ENCODE measurements around the gene LGALS9C.
"Not testable (repeated sequence)": the region's sequence is repeated elsewhere in the genome, so short reads cannot be mapped to it uniquely, and the experiment has no call there.

Gene LGALS9C

DNA sequence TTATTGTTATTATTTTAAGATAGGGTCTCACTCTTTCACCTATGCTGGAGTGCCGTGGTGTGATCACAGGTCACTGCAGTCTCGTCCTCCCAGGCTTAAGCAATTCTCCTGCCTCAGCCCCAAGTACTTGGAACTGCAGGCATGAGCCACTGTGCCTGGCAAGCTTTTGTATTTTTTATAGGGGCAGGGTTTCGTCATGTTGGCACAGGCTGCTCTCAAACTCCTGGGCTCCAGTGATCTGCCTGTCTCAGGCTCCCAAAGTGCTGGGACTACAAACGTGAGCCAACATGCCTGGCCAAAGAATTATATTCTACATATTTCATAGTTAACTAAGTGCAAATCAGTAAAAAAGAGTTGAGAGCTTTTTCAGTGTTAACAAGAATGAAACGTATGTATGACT is 65.6 kb downstream of the LGALS9C start:
- not testable (repeated sequence) for DNase-seq

- DNase-seq: not testable (repeated sequence)
Measured at GRCh38 chr17:18542907-18543306, 66.3 kb downstream of the LGALS9C start.
